NCI-H146 treated with DMSO at 0.1 percent for 48 hours (cell line): ENCODE measurements around the gene TEX19.
A peak's percentile ranks its signal among the peaks of the same experiment; 100 is the strongest.

Experiments
- DNase-seq: peaks from one replicate; lab custom pipeline; 2025; ENCODE audit not compliant: unreplicated experiment; lab: John Stamatoyannopoulos, UW

The TEX19 gene

DNA sequence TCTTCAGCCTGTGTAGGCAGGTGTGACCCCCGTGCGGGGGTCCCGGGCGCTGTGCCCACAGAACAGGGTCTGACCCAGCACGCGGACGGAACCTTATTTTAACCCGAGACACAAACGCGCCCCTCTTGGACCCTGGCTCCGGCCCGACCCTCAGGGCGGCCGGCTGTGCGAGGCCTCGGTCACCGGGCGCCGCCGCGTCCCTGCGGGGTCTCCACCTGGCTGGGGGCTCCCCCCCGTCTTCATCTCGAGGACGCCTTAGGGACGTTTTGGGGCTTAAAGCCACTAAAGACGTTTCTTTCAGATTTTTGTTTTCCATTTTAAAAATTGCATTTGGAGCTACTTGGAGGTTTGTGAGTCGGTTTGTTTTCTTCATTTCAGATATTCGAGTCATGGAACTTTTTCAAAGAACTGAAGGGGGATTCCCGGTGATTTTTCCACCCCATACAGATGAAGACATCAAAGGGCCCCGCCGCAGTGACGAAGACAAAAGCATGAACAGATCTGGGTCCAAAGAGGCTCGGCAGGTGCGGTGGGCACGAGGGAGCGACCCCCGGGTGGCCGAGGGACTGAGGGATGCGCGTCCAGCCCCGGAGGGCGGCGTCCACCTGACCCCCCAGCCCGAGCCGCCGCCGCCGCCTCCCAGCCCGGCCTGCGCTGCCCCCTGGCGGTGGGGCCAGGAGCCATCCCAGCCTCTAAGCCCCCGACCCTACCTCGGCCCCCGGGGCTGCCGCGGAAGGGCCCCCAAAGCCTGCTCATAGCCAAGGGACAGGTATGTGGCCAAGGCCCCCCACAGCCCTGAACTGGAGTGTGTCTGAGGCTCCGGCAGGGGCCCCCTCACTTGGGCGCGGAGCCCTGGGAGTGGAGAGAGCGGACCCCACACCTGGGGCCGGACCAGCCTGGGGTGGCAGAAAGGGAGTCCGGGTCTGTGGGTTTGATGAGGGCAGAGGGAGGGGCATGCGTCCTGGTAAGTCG is 37.8 kb upstream of the TEX19 start:
- DNase-seq, result no peak

GRCh38 chr17:82321947-82322466 is 37.0 kb upstream of the TEX19 start:
- DNase-seq, result no peak

DNA sequence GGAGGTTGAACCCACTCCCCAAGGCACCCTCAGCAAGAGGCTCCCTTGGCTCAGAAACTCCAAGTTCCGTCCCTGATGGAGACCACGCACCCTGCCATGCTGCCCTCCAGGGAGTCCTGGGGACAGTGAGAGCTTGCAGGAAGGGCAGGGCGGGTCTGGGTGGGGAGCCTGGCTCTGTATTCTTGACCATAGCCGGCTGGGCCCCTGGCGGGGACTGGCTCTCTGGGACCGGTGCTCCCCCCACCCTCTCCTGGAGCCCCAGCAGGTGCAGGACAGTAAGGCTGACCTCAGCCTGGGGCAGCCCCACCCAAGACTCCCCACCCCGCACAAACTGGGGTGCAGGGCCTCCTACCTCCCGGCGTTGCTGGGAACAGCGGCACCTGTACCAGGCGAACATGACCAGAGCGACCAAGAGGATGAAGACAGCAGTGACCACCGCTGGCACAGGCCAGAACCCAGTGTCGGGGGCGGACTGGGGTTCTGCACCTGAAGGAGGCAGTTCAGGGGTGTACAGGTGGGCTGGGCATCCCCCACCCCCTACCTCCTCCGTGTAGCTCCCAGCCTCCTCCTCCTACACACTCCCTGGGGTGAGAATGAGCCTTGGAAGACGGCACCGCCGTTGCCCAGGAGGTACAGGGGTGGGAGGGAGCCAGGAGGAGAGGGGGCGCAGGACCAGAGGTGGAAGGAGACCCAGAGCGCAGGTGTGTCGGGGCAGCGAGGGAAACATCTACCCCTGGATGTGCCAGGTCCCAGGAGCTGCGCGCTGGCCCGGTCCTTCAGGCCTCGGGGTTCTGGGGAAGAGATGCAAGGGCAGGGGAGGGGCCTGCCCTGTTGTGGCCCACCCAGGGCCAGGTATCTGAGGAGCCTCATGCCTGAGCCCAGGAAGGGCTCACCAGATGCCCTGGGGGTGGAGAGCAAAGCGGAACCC is 36.3 kb upstream of the TEX19 start:
- DNase-seq, result no peak

GRCh38 chr17:82323514-82324234 is 35.4 kb upstream of the TEX19 start:
- no peak for DNase-seq

- no peak for DNase-seq
Measured at GRCh38 chr17:82324566-82325285, 34.3 kb upstream of the TEX19 start.

GRCh38 chr17:82325286-82326180 is 33.5 kb upstream of the TEX19 start:
- no peak for DNase-seq

GRCh38 chr17:82327289-82327688 is 31.8 kb upstream of the TEX19 start:
- peak; percentile 51 for DNase-seq

DNA sequence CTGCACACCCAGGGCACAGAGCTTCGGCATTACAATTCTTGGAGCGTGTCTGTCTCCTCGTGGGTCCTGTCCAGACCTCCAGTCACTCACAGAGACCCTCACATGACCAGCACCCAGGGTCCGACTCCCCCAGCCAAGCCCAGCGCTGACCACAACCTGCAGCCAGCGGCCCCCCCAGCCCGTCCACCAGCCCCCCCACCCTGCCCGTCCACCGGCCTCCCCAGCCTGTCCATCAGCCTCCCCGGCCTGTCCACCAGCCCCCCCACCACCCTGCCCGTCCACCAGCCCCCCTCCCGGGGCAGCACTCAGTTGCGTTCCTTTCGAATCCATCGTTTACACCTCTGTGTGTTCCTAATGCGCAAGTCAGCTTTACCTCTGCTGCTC is 31.3 kb upstream of the TEX19 start:
- no peak for DNase-seq

DNA sequence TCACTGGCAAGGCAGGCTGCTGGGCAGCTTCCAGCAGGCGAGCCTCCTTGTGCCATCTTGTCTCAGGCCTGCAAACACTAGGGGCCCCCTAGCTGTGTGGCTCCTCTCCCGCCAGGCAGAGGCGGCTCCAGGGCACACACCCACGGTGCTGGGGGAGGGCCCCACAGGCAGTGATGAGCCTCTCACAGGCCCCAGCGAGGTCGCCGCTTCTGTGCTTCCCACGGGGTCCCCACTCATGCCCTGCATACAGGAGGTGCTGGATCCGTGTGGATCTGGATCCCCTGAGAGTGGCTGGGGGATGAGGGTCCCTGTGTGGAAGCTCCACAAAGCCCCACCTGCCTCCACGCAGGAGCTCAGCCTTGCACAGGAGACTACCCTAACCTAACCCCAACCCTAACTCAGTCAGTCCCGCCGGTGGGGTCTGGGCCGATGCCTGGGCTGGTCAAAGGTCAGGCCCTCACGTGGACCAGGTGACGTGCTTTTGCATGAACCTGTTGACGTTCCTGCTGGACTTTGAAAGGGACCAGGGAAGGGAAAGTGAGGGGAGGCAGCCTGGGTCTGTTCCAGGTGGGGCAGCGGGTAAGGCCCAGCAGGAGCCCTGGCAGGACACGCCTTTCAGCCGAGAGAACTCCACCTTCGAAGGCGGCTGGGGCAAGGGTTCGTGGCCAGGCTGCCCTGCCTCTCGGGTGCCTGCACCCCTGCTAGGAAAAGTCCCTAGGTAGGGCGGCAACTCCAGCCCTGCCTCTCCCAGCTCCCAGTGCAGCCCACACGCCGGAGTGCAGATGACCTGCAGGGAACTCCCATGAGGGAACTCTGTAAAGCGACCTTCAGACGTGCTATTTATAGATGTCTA is 30.7 kb upstream of the TEX19 start:
- no peak for DNase-seq

- no peak for DNase-seq
Measured at GRCh38 chr17:82328994-82329507, 30.0 kb upstream of the TEX19 start.

GRCh38 chr17:82329683-82330321 is 29.2 kb upstream of the TEX19 start:
- no peak for DNase-seq

GRCh38 chr17:82330322-82331239 is 28.5 kb upstream of the TEX19 start:
- peak; percentile 79 for DNase-seq

DNA sequence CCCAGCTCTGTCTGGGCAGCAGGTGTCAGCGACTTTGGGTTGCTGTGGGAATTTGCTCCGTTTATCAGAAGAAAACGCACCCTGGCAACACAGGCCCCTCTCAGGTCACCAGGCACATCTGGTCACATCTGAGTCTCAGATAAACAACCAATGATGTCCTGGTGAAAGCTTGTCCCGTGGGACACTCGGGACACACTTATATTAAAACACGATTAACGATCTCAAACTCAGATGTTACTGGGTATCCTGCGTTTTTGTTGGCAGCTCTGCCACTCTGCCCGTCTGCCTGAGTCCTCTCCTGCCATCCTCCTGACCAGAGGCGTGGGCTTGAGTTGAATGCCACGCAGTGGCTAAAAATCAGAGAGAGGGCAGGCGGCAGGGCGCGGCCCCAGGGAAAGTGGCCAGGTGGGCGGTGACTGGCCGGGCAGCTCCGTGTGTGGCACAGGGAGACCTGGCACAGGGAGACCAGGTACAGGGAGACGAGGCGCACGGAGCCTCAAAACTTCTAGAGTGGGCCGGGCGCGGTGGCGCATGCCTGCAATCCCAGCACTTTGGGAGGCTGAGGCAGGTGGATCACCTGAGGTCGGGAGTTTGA is 27.6 kb upstream of the TEX19 start:
- no peak for DNase-seq

DNA sequence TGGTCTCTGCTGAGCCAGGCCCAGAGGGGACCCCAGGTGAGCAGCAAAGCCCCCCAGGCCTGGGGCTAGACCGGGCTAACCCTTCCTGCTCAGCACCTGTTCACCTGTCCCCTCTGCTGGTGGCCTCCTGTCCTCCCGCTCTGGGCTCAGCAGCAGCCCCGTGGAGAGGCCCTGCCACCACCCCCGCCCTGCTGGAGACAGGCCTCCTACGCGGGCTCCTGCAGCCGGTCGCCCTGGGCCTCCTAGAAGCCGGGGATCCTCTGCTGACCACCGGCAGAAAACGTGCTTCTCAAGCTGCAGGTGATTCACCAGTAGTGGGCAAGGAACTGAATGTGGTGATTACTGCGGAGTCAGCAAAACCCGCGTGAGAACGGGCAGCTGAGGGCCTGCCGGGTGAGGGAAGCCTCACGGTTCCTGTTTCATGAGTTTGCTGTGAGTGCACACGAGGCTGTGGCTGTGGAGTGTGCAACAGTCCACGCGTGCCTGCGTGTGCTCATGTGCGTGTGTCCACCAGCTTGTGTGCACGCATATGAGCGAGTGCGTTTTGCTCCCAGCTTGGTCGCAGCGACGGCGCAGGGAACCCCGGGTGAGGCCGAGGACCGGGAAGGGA is 26.3 kb upstream of the TEX19 start:
- DNase-seq, result peak; percentile 32

DNA sequence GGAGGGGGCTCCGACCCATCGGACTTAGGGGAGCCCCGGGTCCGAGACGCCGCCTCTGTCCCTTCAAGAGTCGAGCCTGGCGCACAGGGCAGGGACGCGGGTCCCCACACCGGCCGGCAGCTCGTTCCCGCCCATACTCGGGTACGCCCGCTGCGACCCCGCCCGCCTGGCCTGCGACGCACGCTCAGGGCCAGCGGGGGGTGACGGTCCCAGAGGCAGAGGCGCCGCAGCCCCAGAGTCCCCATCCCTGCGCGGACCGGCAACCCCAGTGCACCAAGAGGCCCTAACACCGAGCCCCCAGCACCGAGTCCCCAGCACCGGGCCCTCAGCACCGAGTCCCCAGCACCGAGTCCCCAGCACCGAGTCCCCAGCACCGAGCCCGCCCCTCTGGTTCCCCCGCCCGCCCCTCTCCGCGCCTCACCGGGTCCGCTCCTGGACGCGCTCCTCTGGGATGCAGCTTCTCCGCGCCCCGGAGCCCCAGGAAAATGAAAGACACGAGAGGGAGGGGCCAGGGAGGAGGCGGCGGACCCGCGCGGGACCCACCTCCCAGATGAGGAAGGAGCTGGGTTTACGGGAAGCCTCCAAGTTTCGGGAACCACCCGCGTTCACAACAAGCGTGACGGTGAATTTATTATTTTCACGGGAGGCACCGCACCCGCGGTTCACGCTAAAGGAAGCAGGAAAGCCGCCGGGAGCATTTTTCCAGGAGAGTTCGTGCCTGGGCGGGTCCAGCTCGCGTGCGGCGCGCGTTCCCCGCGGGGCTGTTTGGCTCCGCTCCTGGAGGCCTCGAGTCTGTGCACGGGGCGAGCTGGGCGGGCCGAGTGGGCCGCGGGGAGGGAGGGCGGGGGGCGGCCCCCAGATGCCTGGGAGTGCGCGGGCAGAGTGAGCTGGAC is 25.5 kb upstream of the TEX19 start, which contains the start of gene SECTM1:
SECTM1 (minus strand) TSS at position 488 of the 893 bp plus-strand sequence. CDS start 6,526 bp downstream, outside the sequence.
- no peak for DNase-seq
